ENCODE measurements around the gene ACSF3. TPM values are rescaled to one million over a fixed set of nuclear protein-coding genes. Genes with fewer than 3 reads are reported as not detected.
A peak's percentile ranks its signal among the peaks of the same experiment; 100 is the strongest.

ACSF3 gene
- total RNA-seq, 3 donors from 2014 or later: 44.7 to 77.8 (median 49.6) TPM

- Histone ChIP-seq H3K36me3 (ENCODE audit: low read depth) (no peaks in the 10 kb centered on the region), H3K4me1 (ENCODE audit: low read depth) (peaks cover 7% of the 10 kb centered on the region), H3K4me3 (no peak overlapping the region), H3K9me3 (no peaks in the 10 kb centered on the region)
- ATAC-seq: no peak
- TF ChIP-seq CTCF (IDR thresholded peaks at IDR 0.05): no peak
- DNase-seq: no peak
- intact Hi-C loops (cut with DNase I, micrococcal nuclease): no loop called here
Measured at GRCh38 chr16:89080196-89080853, 13.3 kb upstream of the ACSF3 start.

GRCh38 chr16:89081556-89081955, 12.1 kb upstream of the ACSF3 start:
- Histone ChIP-seq H3K4me3 (no peak overlapping the region), H3K9me3 (no peaks in the 10 kb centered on the region), H3K36me3 (ENCODE audit: low read depth) (no peaks in the 10 kb centered on the region), H3K4me1 (ENCODE audit: low read depth) (peaks cover 7% of the 10 kb centered on the region)
- DNase-seq: no peak
- no peak for TF ChIP-seq CTCF (IDR thresholded peaks at IDR 0.05)
- intact Hi-C loops (cut with DNase I, micrococcal nuclease): no loop called here
- ATAC-seq: no peak

- intact Hi-C loops (cut with DNase I, micrococcal nuclease): no loop called here
- H3K9me3 ChIP-seq: no peaks in the 10 kb centered on the region
- DNase-seq (peak in 2 of 3 donors; percentile 77 to 86), ATAC-seq (peak; percentile 91)
- TF ChIP-seq CTCF (IDR thresholded peaks at IDR 0.05): no peak
- H3K36me3 ChIP-seq (ENCODE audit: low read depth): no peaks in the 10 kb centered on the region
- H3K4me1 ChIP-seq (ENCODE audit: low read depth): peaks cover 7% of the 10 kb centered on the region
- no peak overlapping the region for H3K4me3 ChIP-seq
Measured at GRCh38 chr16:89084411-89084810, 9.2 kb upstream of the ACSF3 start.

GRCh38 chr16:89084814-89085612, 8.6 kb upstream of the ACSF3 start:
- no peaks in the 10 kb centered on the region for H3K9me3 ChIP-seq
- no peak for TF ChIP-seq CTCF (IDR thresholded peaks at IDR 0.05)
- H3K4me3 ChIP-seq: no peak overlapping the region
- peaks cover 7% of the 10 kb centered on the region for H3K4me1 ChIP-seq (ENCODE audit: low read depth)
- intact Hi-C loops (cut with DNase I, micrococcal nuclease): no loop called here
- ATAC-seq (peak; percentile 10), DNase-seq (no peak)
- no peaks in the 10 kb centered on the region for H3K36me3 ChIP-seq (ENCODE audit: low read depth)

- DNase-seq: no peak
- Histone ChIP-seq H3K4me1 (ENCODE audit: low read depth) (peaks cover 7% of the 10 kb centered on the region), H3K36me3 (ENCODE audit: low read depth) (no peaks in the 10 kb centered on the region), H3K9me3 (no peaks in the 10 kb centered on the region), H3K4me3 (no peak overlapping the region)
- no peak for TF ChIP-seq CTCF (IDR thresholded peaks at IDR 0.05)
- ATAC-seq: no peak
- intact Hi-C loops (cut with DNase I, micrococcal nuclease): no loop called here
Measured at GRCh38 chr16:89085755-89086154, 7.9 kb upstream of the ACSF3 start.
